ENCODE measurements around the gene PEX13. TPM values are rescaled to one million over a fixed set of nuclear protein-coding genes. Genes with fewer than 3 reads are reported as not detected.

The PEX13 gene
- total and polyA plus RNA-seq, 2 of the 4 experiments (the other 2 are of a cell fraction), result 12.1 to 34.8 TPM

GRCh38 chr2:60994131-60994530, 23.4 kb upstream of the PEX13 start:
- H3K9me3 ChIP-seq (ENCODE audit: control insufficient read depth, insufficient read depth, low read length), result peaks cover 5% of the 10 kb centered on the region
- no peak for ATAC-seq (ENCODE audit: low read depth)
- TF ChIP-seq NFE2L2 (IDR thresholded peaks at IDR 0.05; ENCODE audit: low read depth, low read length) (no peak), USF2 (IDR thresholded peaks at IDR 0.05; ENCODE audit: low read depth, low read length) (no peak), BHLHE40 (IDR thresholded peaks at IDR 0.05; ENCODE audit: low read depth, low read length) (no peak), SMC3 (IDR thresholded peaks at IDR 0.05; ENCODE audit: low read depth, low read length) (no peak), CEBPB (IDR thresholded peaks at IDR 0.05; ENCODE audit: low read depth, low read length) (no peak), POLR2A (IDR thresholded peaks at IDR 0.05; ENCODE audit: low read depth, low read length) (no peak), RAD21 (IDR thresholded peaks at IDR 0.05; ENCODE audit: low read length) (no peak), ELK1 (IDR thresholded peaks at IDR 0.05; ENCODE audit: borderline replicate concordance, low read depth, low read length) (no peak), FOS (IDR thresholded peaks at IDR 0.05; ENCODE audit: low read depth, low read length) (no peak), RFX5 (IDR thresholded peaks at IDR 0.05; ENCODE audit: low read depth, low read length) (no peak), MAZ (IDR thresholded peaks at IDR 0.05; ENCODE audit: borderline replicate concordance, low read depth, low read length) (no peak), CHD1 (IDR thresholded peaks at IDR 0.05; ENCODE audit: low read depth, low read length) (no peak), MAFK (IDR thresholded peaks at IDR 0.05; ENCODE audit: low read depth, low read length) (no peak), RCOR1 (IDR thresholded peaks at IDR 0.05; ENCODE audit: insufficient replicate concordance, low read length) (no peak), MXI1 (IDR thresholded peaks at IDR 0.05; ENCODE audit: borderline replicate concordance, low read depth, low read length) (no peak), CTCF (conservative IDR thresholded peaks at IDR 0.05; ENCODE audit: low read depth, low read length) (no peak)
- no peaks in the 10 kb centered on the region for H3K9me1 ChIP-seq (ENCODE audit: insufficient read depth, low read length)
- dilution Hi-C loops (cut with HindIII; ENCODE audit: low sequenced_read_pairs, unreplicated experiment) (no loop called here), intact Hi-C loops (cut with micrococcal nuclease) (no loop called here), in situ Hi-C loops (cut with MboI; ENCODE audit: low sequenced_read_pairs) (no loop called here)
- no peak overlapping the region for H2AK5ac ChIP-seq (ENCODE audit: low read depth, low read length)
- H3K56ac ChIP-seq (ENCODE audit: extremely low read depth, insufficient read depth, low read length), result no peak overlapping the region
- H3K4ac ChIP-seq (ENCODE audit: low read depth, low read length), result no peak overlapping the region
- no peak overlapping the region for H2BK120ac ChIP-seq (ENCODE audit: low read depth, low read length)
- H2AK9ac ChIP-seq (replicated peaks; ENCODE audit: low read depth, low read length, poor library complexity), result no peak overlapping the region
- no peak overlapping the region for H2BK5ac ChIP-seq (ENCODE audit: low read depth, low read length, poor library complexity, severe bottlenecking)
- no peak overlapping the region for H4K91ac ChIP-seq (ENCODE audit: insufficient read depth, low read depth, low read length)
- no peaks in the 10 kb centered on the region for H3K4me1 ChIP-seq (ENCODE audit: control insufficient read depth, insufficient read depth, low read length)
- H3K4me3 ChIP-seq (ENCODE audit: insufficient read depth, low read depth, low read length), result no peak overlapping the region
- H2AFZ ChIP-seq (replicated peaks; ENCODE audit: low read length, poor library complexity), result no peak overlapping the region
- H3K79me1 ChIP-seq (ENCODE audit: low read depth in 1 of 2, low read length in 2 of 2), result no peaks in the 10 kb centered on the region
- CTCF ChIA-PET, result interaction anchor here (0.6 kb wide), 1 partner anchor 1800 kb away, joined by 3 read pairs; no protein-coding TSS in a partner anchor
- no peak overlapping the region for H2BK20ac ChIP-seq (ENCODE audit: low read depth, low read length)
- no peak overlapping the region for H3K27ac ChIP-seq (ENCODE audit: insufficient read depth, low read length)
- DNase-seq, result no peak
- H2BK15ac ChIP-seq (ENCODE audit: low read depth, low read length), result no peak overlapping the region
- no peak overlapping the region for H3K9ac ChIP-seq (ENCODE audit: low read depth, low read length)
- BruUV-seq (replicated peaks), result no TSS peak
- H4K8ac ChIP-seq (ENCODE audit: low read depth in 2 of 2, low read length in 2 of 2), result no peak overlapping the region
- H3K36me3 ChIP-seq (ENCODE audit: control insufficient read depth, insufficient read depth, low read length), result no peaks in the 10 kb centered on the region
- H3K14ac ChIP-seq (replicated peaks; ENCODE audit: low read depth, low read length), result no peak overlapping the region
- H4K20me1 ChIP-seq (ENCODE audit: insufficient read depth, low read length), result no peaks in the 10 kb centered on the region
- POLR2A ChIA-PET (ENCODE audit: unreplicated experiment), result no interaction called here
- H3K27me3 ChIP-seq (ENCODE audit: control insufficient read depth, insufficient read depth, low read length), result no peaks in the 10 kb centered on the region
- H3K23ac ChIP-seq (ENCODE audit: low read depth, low read length), result no peak overlapping the region
- H3K4me2 ChIP-seq (ENCODE audit: low read depth, low read length), result no peak overlapping the region
- H4K5ac ChIP-seq (ENCODE audit: low read depth, low read length), result no peak overlapping the region
- H3K18ac ChIP-seq (ENCODE audit: low read depth, low read length), result no peak overlapping the region
